Jurkat, Clone E6-1 (cell line): ENCODE measurements around the gene RSPH3. TPM values are rescaled to one million over a fixed set of nuclear protein-coding genes. Genes with fewer than 3 reads are reported as not detected.
"Not testable (repeated sequence)": the region's sequence is repeated elsewhere in the genome, so short reads cannot be mapped to it uniquely, and the experiment has no call there.

ENCODE experiments used
- DNase-seq: peaks from one replicate; pipeline ENCODE4 v3.0.0-alpha.2; 2011; ENCODE audit warnings: low read depth, low spot score
- H3K4me3 ChIP-seq: 2 replicates; pipeline ENCODE4 v1.5.1; 2011; ENCODE audit warnings: mild to moderate bottlenecking, low read length, control low read depth, moderate library complexity
- polyA plus RNA-seq: library from polyadenylated mRNA; unstranded; fragments of >200 nt; gene quantifications from one replicate; pipeline ENCODE4 v1.2.1, GENCODE V29; 2012; ENCODE audit warnings: missing spikeins; ENCODE audit not compliant: insufficient read length, insufficient read depth

The RSPH3 gene, protein sequence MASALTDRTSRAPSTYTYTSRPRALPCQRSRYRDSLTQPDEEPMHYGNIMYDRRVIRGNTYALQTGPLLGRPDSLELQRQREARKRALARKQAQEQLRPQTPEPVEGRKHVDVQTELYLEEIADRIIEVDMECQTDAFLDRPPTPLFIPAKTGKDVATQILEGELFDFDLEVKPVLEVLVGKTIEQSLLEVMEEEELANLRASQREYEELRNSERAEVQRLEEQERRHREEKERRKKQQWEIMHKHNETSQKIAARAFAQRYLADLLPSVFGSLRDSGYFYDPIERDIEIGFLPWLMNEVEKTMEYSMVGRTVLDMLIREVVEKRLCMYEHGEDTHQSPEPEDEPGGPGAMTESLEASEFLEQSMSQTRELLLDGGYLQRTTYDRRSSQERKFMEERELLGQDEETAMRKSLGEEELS
- 1.9 TPM for polyA plus RNA-seq

DNA sequence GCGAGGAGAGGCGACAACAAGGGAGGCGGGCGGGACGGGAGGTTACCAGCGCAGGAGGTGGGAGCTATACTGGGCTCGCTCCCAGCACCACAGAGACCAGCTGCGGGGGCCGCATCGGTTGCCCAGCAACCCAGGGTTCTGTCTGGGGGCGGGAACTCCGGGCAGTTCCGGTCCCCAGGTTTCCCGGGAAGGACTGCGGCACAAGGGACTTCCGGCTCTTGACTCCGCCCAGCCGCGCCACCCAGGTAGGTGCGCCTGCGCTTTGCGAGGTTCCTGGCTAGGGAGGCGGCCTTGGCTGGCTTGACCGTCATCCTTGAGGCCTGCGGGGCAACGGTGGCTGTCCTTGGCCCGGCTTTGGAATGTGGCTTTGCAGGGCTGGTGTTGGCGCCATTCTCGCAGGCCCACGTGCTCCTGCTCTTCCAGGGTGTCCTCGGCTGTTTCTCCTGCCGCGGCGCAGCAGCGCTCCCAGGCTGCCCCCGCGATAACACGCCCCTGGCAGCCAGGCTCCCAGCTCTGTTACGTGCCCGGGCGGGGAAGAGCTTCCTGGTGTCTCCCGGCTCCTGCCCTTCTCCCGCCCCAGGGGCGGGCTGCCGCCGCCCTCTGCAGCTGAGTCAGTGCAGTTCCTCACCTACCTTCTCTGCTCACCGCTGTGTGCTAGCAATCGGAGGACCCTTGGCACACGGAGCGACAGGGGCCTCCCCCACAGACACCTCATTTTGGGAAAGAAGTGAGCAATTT is at the start of gene RSPH3:
TSS of gene RSPH3 (minus strand) at position 537 of the 738 bp plus-strand sequence. CDS start 652 bp downstream, outside the sequence.
- peak; percentile 80 for DNase-seq
- H3K4me3 ChIP-seq: peak within 1 kb of the TSS; percentile 73

DNA sequence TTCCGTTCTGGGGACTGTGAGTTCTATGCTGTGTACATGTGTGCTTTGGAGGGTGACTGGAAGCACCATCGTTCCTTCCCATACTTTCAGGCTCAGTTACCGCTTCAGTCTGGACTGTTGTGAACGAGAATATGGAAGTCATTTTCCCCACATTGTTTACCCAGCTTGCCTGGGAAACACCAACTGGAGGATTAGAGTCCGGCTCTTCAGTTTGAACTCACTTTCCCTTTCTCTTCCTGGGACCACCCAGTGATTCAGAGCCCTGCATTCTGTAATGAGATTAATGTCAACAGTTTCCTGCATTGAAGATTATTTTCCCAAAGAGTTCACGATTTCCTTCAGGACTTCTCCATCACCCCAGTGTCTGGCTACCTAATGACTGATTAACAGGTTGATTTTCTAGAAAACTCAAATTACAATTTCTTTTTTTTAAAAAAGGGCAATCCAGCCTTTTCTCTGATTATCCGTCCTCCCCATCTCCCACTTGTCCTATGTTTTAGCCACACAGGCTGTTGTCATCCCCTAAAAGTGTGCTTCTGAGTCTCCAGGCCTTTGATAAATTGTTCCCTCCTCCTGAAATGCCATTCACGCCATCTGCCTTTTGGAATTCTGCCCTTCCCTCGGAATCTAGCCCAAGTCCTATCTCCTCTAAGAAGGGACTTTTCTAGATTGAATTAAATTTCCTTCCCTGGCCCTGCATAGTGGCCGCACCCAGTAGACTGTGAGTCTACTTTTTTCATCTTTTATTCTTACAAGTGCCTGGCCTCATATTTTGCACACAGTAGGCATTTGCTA is 48.1 kb upstream of the RSPH3 start:
- no peak overlapping the region for H3K4me3 ChIP-seq
- no peak for DNase-seq

DNA sequence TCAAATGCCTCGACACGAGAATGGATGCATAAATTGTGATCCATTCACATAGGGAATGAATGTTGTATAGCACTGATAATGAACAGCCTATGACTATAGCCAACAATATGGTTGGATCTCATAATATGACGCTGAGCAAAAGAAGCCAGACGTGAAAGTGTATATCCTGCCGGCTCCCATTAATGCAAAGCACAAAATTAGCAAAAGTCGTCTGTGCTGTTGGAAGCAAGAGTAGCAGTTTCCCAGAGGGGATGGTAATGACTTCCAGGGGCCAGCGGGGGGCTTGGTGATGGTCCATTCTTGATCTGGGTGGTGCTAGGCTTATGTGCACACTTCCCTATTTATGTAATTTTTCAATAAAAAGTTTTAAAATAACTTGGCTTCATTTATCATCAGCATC is 45.8 kb upstream of the RSPH3 start:
- DNase-seq: no peak
- H3K4me3 ChIP-seq: no peak overlapping the region

DNA sequence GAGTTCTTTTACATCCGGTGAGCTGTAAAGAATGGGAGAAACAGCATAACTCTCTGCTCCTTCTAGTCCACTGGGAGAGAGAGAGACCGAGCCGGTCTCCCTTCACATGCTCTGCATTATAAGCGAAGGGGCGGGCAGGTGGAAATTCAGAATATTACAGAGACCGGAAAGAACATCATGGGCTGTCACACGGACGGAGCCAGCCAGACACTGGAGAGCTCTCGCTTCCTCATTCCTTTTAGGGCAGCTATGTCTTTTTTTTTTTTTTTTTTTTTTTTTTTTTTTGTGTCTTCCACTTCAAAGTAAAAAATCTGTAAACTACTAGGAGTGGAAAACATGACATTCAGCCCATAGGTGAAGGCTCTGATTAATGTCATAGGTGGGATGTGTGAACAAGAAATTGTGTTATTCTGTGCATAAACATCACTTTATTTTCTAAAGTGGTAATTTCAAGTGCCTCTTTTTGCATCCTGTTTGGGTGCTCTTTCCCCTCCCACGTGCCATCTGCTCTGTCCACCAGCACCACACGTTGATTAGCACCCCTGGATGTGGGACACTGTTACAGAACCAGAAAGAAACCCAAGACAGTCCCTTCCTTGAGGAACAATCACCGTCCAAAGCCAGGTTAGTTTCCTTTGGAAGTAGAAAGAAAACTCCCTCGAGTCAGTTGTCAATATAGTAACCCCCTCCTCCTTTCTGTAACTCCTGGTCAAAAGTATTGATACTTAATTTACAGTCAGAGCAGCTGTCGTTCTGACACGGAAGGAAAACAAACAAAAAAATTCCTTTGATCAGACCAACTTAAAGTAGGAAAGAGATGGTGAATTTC is 45.1 kb upstream of the RSPH3 start, which contains the start of gene TAGAP:
TSS of gene TAGAP (minus strand) at position 93 of the 829 bp plus-strand sequence. CDS start 845 bp downstream, outside the sequence.
- H3K4me3 ChIP-seq: peak within 1 kb of the TSS; percentile 59
- DNase-seq: peak; percentile 89

DNA sequence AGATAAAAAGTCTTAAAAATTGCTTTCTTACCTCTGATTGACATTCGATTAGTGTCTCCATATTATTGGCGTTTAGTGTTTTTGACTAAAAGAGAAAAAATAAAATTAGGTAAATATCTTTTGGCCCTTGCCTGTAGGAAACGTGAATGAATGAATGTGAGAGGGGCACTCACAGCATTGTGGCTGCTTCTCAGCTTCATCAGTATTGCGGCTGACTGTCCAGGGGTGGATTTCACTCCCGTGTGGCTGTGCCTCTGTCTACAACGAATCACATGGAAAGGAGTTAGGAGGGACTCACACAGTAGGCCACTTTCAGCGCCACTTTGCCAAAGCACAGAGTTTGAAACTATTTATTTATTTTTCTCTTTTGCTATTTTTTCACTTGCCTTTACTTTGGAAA is 43.9 kb upstream of the RSPH3 start:
- no peak for DNase-seq

DNA sequence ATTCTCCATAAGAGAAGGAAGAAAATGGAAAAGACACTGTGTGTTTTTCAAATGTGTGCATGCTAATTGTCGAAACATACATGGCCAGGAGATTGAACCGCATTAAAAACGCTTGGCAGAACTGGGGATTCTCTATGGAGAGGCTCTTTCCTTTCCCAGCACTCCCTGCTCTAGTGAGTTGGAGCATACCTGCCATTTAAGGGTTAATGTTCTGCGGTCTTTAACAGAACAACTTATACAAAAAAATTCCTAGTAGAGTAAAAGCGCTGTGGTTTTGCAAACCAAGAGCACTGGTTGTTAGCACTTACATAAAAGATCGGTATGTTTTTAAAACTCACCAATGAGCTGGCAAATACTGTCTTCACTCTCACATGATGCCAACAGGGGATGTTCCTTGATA is 43.2 kb upstream of the RSPH3 start:
- H3K4me3 ChIP-seq: peak overlapping the region; percentile 59
- DNase-seq: peak; percentile 87

More for the DNA sequence above, 43.9 kb upstream of the RSPH3 start:
- H3K4me3 ChIP-seq: peak overlapping the region; percentile 59

DNA sequence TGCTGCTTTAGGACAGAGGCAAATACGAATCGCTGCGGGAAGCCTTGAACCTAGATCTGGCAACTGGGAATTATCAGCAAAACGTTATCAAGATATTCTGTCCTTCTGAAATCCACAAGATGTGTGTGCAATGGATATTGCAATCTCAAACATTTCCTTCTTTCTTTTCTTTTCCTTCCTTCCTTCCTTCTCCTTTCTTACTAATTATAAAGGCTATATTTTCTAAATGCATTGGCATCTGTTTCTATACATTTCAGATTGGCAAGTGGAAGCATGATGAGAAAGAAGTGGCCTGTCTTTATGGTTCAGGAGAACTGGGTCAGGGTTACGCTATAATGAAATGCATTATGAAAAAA is 42.8 kb upstream of the RSPH3 start:
- DNase-seq: no peak
- no peak overlapping the region; the same call in 1 of the 2 replicates for H3K4me3 ChIP-seq

DNA sequence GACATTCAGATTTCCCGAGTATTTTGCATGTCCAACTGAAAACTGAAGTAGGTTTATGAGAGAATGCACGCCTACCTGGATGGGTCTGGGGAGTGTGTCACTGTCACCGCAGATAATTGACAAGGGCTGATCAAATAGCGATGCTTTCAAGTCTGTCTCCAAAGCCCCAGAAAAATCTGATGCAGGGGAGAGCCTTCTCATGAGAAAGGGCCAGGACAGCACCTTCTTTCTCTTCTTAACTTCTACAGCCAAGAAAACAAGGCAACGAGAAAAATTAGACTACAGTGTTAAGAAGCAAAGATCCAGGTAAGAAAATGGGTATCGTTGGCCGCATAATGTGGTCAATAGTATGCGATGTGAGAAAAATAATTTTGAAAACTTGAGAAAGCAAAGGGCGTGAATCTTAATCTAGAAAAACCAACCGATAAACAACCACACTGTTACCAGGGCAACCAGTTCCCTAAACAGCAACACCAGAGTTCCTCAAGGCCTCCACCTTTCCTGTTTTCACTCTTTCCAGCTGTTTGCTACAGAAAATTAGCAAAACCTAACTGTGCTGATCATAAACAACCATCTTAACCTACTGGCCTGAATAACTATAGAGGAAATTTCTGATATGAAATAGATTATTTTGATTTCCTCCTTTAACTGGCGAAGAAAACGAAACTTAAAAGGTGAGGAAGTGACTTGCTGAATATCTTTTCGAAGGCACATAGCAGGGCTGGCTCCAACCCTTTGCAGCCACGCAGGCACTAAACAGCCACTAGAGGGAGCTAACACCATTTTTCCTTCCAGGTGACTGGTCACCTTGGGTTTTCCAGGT is 42.2 kb upstream of the RSPH3 start:
- H3K4me3 ChIP-seq: peak overlapping the region; percentile 28; the same call in 1 of the 2 replicates
- DNase-seq: peak; percentile 74

DNA sequence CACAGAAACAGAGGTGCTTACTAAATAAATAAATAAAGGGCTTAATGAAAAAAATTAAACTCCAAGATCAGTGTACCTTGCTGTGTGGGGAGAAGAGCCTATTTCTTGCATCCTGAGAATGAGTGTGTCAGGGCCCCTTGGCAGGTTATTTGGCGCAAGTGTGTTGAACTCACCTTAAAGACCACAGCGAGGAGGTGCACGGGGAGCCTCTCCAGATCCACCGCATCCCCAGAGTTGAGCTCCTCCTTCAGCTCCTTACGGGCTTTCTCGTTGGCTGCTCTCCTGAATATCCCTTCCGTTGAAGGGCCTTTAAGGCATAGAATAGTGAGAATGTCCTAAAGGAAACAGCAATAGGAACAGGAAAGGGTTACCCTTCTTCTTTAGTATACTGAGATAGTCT is 41.2 kb upstream of the RSPH3 start:
- DNase-seq: no peak
- H3K4me3 ChIP-seq: no peak overlapping the region

DNA sequence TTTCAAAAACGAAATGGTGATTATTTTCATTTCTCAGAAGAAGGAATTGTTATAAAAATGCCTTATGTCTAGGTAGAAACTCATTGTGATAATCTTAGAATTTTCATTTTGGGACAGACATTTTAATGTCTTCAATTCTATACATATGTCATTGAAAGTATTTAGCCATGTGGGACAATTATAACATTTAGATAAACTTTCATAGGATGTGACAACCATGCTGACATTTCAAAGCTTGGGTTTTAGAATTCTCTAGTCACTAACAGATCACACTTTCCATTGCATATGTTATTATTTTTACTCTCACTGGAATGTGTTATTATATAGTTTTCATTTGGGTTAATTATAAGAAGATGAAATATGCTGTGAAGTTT is 39.9 kb upstream of the RSPH3 start:
- no peak overlapping the region for H3K4me3 ChIP-seq

DNA sequence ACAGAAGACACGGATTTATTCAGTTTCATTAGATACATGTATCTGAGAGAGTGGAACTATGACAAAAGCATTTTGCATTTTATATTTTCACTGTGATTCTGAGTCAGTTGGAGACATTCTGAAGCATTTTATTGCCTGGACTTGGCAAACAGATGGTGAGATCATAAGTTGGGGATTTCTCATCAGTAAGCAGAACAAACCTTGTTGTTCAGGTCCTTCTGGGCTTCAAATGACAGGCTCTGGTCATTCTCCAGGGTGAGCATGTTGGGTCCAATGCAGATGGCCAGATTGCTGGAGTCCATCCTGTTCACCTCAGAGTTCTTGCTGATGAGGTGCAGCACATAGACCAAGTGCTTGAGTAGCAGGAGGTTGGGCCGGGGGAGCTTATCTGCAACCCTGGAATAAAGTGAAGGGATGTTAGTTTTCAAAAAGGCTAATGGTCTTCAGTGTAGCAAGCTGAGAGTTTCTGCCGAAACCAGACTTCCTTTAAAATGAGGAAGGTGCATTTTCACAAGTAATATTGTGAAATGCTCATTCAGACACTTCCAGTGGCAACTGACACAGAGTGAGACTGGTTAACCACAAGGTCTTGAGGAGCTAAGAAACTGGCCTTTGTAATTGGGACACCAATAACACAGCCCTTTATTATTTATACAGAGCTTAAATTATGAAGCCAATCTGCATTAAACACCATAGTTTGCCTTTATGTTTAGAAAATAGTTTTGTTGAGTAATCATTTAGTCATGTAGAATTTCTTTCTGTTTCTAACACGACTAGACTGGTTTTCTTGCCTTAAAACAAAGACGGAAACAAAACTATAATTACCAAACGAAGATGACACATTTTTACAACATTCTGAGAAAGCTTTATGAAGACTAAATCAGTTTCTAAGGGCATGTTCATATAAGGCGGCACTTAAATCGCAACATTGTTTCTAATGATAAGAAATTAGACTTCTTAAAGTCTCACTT is 39.2 kb upstream of the RSPH3 start:
- no peak for DNase-seq
- H3K4me3 ChIP-seq: no peak overlapping the region

More for the DNA sequence above, 39.9 kb upstream of the RSPH3 start:
- no peak for DNase-seq

DNA sequence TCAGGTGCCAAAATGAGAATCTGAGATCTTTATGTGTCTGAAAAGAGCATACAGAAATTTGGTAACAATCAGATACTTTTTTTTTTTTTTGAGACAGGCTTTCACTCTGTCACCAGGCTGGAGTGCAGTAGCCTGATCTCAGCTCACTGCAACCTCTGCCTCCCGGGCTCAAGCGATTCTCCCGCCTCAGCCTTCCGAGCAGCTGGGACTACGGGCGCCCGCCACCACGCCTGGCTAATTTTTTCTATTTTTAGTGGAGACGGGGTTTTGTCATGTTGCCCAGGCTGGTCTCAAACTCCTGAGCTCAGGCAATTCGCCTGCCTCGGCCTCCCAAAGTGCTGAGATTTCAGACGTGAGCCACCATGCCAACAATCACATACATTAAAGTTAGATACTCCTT is 38.3 kb upstream of the RSPH3 start:
- DNase-seq, H3K4me3 ChIP-seq: not testable (repeated sequence)

DNA sequence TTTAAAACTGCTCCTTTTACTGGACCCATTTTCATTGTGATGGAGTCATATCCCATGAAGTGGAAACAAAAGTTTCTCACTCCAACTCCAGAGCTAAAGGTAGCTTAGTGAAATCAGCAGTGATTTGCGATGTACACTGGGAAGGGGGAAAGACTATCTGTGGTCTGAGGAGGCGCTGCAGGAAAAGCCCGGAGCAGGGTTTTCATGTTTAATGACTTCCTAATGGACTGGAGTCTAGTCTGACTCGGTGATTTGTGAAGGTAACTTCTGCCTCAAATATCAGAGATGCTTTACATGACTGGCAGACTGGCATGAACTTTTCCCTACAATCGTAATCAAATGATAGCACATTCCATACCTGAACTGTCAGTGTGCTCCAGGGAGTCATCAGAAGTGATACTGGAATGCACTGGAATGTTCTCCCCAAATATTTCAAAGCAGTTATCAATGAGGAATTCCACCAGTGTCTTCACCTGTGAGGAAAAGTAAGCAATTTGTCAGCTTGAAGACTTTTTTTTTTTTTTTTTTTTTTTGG is 37.8 kb upstream of the RSPH3 start:
- DNase-seq: no peak

DNA sequence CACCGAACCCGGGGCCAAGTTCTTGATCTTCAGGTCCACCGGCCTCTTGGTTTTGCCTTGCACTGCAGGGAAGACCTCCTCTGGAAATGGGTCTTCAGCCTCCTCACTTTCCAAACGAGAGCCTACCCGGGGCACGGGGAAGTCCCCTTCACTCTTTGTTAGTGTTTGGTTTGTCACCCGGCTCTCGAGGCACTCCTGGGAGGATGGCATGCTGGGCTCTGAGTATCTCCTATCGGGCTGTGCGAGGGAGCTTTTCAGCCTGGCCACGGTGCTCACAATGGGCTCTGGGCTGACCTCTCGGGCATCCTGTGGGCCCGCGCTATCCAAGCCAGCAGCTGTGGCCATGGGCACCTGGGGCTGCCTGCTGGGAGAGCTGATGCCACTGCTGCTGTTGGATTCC is 36.7 kb upstream of the RSPH3 start:
- DNase-seq: no peak
- H3K4me3 ChIP-seq: no peak overlapping the region

More for the DNA sequence above, 37.8 kb upstream of the RSPH3 start:
- H3K4me3 ChIP-seq: no peak overlapping the region

DNA sequence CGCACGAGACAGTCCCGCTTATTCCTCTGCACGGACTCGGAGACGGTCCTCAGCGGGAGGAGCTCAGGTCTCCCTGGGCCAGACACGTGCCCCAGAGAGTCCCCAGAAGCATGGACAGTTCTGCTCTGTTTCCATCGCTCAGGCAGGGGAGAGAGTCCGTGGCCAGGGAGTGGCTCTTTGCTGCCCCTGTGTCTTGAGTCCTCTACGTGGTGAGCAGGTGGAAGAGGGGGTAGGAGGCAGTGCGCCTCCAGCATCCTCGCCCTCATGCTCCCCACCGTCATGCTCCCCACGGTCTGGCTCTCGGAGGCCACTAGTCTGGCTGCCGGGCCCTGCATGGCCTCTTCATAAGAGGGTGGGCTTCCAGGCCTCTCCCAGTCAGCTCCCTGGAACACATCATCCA is 35.9 kb upstream of the RSPH3 start:
- DNase-seq: no peak
- H3K4me3 ChIP-seq: no peak overlapping the region
